HG03135 (cell line): Measurements from ENCODE around the gene OGT.
"Not testable (repeated sequence)": the region's sequence is repeated elsewhere in the genome, so short reads cannot be mapped to it uniquely, and the experiment has no call there.

Source experiments
- ATAC-seq: cut with Tn5 transposase; IDR thresholded peaks from one replicate; pipeline ENCODE4 v1.9.1; 2021; ENCODE audit warnings: mild to moderate bottlenecking, moderate library complexity; ENCODE audit not compliant: unreplicated experiment

OGT gene

DNA sequence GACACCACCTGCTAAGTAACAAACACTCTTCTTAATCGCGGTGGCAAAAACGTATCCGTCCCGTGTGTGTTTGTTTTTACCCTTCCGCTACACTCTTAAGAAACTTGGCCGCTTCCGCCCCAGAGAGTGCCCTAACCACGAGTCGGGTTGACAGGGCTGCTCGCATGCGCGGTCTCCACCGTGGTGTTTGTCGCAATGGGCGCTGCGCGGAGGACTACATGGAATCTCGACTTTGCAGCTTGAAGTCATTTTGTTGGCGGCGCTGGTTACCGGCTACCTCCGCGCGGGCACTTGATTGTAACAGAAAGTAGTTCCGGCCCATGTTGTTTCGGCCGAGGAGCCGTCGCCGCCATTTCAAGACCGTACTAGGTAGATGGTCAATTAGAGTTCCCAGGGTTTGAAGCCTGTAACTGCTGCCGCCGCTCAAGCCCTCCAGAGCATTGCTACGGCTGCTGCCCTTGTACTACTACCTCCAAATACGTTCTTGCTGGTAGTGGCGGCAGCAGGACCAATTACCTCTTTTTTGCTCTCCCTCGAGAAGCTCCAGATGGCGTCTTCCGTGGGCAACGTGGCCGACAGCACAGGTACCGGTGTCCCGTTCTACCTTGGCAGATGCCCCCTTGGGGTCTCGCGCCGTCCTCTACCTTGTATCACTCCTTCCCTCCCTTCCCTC lies at the start of gene OGT:
OGT (plus strand) TSS at position 352 of the 673 bp plus-strand sequence; CDS start at position 548, 196 bp downstream.
- peak; percentile 78 for ATAC-seq

DNA sequence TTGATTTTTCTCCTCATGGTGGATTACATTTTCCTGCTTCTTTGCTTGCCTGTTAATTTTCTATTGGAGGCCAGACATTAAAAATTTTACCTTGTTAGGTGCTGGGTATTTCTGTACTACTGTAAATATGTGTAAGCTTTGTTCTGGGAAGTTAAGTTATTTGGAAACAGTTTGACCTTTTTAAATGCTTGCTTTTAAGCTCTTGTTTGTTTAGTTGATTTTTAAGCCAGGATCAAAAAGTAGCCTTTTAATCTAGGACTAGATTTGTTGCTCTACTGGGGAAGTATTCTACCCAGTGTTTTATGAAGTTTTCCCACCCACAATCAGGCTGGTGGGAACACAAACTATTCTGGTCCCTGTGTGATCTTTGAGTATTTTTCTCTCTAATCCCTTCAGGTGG lies 45.1 kb upstream of the OGT start:
- ATAC-seq: no peak

DNA sequence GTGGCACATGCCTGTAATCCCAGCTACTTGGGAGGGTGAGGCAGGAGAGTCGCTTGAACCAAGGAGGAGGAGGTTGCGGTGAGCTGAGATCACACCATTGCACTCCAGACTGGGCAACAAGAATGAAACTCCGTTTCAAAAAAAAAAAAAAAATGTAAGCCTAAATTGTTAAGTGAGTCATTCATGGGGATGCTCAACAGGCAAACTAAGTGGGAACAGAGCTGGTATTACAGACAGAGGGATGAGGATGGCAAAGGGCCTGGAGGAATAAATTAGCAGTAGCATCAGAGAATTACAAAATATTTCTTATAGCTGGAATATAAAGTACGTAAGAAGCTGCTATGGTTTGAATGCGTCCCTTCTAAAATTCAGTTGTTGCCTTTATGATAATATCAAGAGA lies 43.4 kb upstream of the OGT start:
- ATAC-seq: no peak

DNA sequence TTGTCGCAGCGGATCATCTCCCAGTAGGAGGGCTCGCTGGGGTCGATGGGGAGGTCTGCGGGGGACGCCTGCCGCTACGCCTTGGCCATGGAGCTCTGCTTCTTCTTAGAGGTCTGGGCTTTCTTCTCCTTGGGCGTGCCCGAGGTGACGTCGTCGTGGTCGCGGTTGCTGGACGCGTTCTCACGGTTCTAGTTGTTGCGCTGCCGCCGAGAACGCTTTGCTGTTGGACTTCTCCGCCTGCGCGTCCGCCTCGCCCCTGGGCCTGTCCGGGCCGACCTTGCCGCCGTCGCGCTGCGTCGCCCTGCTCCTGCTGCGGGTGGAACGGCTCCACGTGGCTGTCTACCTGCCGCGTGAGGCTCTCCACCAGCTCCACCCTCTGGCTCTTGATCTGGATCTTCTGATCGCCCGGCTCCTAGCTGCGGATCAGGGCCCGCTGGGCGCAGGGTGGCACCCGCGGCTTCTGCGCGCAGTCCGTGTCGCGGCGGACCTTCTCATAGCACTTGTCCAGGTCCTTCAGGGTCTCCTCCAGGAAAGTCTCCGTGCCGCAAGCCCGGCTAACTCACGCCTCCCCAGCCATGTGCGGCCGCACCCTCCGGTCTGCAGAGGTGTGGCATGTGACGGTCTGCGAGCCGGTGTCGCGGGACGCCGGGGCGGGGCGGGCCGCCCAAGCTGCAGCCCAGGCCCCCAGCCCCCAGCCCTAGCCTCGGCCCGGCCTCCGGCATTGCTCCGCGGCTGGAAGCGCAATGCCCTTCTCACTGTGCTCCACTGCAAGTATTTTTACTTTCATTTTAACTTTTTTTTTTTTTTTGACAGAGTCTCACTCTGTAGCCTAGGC lies 40.5 kb upstream of the OGT start:
- peak; percentile 76 for ATAC-seq

DNA sequence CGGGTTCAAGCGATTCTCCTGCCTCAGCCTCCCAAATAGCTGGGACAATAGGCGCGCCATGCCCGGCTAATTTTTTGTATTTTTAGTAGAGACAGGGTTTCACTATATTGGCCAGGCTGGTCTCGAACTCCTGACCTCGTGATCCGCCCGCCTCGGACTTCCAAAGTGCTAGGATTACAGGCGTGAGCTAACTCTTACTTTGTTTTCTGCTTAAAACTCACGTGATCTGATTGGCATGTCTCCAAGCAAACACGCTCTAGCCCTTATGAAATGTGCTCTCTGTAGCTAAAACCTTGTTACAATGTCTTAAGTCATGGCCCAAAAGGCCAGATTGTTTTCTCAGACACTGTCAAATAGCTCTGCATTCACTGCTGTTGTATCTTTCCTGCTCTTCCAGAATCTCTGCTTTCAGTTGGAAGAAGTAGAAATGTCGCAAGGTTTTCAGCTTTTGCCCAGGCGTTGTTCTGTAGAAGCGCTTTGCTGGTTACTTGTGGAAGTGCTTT lies 39.7 kb upstream of the OGT start:
- ATAC-seq: no peak

DNA sequence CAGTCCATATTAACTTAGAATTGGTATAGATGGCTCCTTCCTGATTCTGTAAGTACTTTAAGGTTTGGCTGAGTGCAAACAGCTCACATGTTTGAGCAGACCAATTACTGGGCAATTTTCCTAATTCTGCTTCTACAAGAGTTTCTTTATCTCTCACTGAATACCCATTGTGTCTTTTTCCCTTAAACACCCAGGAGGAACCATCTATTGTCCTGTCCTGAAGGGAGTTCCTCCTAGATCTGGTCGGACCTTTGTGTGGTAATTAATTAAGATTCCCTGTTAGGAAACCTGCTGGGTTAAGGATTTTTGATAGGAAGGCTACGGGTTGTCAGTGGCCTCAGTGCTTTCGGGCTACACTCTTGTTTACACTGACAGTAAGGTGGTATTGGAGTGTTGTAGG lies 36.9 kb upstream of the OGT start:
- ATAC-seq: not testable (repeated sequence)

DNA sequence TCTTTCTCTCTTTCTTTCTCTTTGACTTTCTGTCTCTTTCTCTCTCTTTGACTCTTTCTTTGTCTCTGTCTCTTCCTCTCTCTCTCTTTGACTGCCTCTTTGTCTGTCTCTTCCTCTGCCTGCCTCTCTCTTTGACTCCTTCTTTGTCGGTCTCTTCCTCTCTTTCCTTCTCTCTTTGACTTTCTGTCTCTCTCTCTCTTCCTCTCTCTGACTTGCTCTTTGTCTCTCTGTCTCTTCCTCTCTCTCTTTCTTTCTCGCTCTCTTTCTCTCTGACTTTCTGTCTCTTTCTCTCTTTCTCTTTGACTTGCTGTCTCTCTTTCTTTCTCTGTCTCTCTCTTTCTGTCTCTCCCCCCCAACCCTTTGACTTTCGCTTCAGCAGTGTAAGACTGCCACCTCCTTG lies 36.4 kb upstream of the OGT start:
- ATAC-seq: no peak

DNA sequence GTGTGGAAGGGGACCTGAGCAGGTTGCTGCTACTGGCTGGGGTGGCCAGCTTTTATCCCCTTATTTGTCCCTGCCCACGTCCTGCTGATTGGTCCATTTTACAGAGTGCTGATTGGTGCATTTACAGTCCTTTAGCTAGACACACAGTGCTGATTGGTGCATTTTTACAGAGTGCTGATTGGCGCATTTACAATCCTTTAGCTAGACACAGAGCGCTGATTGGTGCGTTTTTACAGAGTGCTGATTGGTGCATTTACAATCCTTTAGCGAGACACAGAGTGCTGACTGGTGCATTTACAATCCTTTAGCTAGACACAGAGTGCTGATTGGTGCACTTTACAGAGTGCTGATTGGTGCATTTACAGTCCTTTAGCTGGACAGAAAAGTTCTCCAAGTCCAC lies 30.8 kb upstream of the OGT start:
- ATAC-seq: not testable (repeated sequence)

DNA sequence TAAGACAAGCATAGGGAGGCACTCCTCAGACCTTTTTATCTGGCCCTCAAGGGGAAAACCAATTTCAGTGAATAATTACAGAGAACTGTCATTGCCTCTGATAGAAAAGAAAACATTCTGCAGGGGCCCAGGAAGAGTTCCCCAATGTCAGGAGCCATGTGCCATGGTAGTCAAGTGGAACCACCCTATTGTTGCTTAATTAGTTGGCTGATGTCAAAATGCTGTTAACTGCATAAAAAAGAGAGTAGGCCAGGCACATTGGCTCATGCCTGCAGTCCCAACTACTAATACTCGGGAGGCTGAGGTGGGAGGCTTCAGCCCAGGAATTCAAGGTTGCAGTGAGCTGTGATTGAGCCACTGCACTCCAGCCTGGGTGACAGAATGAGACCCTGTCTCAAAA lies 28.6 kb upstream of the OGT start:
- no peak for ATAC-seq

DNA sequence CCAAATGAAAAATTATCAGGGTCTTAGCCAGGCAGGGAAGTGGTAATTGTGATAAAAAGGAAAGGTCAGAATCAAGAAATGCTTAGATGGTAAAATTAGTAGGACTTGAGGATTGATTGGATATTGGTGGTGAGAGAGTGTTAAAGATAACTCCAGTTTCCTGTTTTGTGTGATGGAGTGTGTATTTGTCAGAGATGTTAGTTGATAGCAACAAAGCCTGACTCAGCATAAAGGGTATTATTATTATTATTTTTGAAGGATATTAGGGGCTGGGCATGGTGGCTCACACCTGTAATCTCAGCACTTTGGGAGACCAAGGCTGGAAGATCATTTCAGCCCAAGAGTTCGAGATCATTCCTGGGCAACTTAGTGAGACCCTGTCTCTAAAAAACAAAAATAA lies 23.6 kb upstream of the OGT start:
- no peak for ATAC-seq

DNA sequence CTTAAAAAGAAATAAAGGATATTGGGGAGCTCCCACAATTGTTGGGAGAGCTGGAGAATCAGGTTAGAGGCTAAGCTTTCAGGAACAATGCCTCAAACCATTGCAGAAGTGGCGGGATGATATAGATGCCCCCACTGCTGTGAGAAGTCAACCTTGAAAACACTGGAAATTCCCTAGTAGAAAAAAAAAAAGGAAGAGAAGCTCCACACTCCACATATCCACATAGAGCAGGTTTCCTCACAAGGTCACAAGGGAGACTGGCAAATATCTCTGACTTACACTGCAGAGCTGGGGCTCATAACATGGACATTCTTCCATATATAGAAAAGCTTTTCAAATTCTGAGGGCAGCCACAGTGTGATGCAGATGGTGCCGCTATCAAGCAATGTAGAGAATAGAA lies 22.7 kb upstream of the OGT start:
- no peak for ATAC-seq

DNA sequence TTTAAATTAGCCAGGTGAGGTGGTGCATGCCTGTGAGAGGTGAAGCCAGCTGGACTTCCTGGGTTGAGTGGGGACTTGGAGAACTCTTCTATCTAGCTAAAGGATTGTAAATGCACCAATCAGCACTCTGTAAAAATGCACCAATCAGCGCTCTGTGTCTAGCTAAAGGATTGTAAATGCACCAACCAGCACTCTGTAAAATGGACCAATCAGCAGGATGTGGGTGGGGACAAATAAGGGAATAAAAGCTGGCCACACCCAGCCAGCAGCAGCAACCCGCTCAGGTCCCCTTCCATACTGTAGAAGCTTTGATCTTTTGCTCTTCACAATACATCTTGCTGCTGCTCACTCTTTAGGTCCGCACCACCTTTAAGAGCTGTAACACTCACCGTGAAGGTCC lies 19.2 kb upstream of the OGT start:
- ATAC-seq: not testable (repeated sequence)

DNA sequence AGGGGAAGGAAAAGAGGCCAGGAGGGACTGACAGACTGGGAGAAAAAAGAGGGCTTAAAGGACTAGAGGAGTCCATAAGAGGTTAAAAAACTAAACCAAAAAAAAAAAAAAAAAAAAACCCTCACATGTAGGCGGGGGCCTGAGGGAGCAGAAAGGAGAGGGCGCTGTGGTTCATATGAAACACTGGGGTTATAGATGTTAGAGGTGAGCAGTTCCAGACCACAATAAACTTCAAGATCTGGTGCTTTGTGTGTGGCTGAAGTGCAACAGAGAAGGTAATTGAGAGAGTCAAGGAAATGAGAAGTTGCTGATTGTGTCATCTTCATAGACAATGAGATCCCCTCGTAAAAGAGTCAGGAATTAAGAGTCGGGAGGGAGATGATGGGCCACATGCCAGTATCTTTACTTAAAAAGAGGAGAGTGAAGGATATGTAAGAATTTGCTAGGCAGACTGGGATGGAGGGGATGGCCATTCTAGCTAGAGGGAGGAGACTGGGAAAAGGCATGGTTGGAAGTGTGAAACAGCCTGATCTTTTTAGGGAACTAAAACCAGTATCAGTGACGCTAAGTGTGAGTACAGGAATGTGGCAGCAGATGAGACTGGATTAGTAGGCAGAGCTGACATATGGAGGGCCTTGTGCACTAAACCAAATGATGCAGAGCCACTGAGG lies 18.4 kb upstream of the OGT start:
- ATAC-seq: peak; percentile 77

DNA sequence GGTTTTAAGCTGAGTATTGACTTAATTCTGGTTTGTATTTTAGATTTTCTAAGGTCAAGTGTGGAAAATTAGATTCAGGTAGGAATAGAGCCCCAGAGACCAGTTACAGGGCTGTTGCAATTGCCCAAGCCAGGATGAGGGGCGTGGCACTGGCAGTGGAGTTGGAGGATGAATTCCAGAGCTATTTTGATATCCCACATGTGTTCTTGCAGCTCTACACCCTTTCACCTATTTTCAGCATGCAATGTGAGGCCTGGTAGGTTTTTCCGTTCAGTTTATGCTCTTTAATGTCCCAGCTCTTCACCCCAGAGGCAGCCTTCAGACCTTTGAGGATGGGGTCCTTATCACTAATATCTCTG lies 17.9 kb upstream of the OGT start:
- no peak for ATAC-seq

DNA sequence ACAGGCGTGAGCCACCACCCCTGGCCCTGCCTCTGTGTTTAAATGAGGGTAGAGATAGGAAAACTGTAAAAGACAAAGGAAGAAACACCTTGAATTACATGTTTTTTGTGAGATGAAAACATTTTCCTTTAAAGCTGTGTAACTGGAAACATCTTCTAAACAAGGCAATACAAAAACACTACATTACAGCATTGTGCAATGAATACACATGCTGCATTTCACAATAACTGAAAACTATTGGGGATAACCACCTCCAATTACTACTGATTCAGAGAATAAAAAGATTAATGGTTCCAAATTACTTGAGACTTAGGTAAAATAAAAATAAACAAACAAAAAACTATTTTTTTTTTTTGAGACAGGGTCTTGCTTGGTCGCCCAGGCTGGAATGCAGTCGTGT lies 7.6 kb upstream of the OGT start:
- ATAC-seq: no peak

DNA sequence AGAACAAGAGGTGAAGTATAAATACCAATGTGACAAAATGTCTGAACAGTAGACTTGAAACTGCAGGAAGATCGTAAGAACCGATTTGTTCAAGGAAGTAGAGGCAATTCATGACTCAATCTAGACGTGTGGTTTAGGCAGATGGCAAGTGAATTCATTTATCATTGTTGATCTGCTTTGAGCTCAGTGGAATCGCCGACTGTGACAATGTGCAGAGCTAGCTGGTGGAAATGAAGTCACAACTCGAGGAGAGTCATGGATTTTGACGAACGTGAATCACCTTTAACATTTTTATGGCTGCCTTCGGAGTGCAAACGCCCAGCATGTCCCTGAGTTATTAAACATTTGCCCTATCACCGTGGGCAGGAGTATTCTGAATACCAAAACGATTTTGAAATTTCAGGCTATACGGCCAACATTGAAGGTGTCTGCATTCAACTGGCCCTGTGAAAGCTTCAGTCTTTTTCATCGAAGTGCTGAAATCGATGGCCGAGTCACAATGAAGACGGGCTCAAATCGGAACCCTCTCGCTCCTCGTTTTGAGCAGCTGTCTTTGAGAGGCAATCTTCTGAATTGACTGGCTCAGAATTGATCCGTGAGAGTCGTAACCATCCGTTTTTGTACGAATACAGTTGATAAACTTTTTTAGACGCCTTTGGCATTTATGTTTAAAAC lies 689 bp upstream of the OGT start:
- ATAC-seq: peak; percentile 19

DNA sequence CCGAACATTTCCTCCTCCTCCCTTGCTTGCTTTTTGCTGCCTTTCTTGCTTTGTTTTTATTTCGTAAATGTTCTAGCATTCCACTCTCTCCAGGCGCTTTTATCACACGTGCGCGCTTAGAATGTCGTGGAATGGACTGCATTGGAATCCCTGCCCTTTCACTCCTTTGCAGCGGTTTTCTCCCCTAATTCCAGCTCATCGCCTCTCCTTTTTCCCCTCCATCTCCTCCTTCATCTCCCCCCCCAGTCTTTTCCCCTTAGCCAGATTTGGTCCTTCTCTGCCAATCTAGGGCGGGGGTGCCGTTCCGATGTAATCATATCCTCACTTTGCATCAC lies 579 bp downstream of the OGT start:
- no peak for ATAC-seq

DNA sequence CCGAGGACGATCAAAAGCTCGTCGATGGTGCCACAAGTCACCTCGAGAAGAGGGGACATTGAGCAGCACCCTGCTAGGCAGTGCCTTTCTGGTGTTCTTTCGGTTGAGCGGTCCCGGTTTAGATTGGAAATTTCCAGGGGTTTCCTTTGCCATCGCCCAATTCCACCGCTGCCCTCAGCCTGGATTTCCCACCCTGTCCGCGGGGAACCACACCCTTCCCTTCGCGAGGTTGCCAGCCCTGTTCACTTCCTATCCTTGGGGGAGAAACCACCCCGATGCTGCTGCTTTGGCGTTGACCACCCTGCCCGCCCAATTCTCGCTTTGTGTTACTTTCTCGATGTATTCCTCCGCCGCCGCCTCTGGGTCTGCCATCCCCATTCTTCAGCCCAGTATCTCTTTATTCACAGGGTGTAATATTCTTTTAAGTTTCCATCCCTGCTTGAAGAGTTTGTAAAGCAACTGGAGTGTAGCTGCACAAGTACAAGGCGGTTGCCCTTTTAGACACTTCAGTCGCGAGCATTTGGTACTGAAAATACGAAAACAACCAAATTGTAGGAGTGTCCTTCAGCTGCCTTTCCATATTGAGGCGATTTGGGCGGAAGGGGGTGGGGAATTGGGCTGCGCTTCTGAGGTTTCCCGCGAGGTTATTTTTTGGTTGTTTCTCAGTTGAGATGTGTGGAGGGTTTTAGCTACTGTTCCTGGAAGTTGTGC lies 1.1 kb downstream of the OGT start:
- no peak for ATAC-seq

DNA sequence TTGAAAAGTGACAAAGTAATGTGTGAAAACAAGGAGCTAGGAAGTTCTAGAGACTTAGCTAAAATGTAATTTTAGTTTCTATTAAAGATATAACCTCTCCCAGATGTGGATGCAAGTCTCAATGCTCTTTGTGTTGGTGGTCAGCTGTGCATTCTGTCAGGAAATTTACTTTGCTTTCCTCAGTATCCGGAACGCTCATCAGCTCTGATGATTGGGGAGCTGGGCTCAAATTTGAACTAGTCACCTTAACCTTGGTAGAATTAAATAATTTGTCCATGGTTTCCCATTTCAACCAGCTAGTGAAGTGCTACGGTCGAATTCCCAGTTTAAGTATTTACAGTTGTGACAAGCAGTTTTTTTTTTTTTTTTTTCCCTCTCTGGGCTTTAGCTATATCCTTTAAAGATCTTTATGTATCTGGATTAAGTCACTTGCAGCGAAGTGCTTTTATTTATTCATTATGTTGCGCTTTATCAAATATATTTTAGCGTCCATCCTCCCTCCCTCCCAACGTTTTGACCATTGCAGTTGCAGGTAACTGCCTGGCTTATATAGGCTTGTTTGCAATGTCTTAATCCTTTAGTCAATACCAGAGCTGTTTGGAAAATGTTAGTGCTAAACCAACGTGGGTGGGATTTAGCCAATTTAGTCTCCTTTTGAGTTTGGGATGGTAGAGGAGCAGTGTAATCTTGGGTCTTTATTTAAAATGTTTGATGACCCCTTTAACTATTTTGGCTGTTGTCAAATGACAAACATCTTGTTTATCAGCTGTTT lies 2.1 kb downstream of the OGT start:
- ATAC-seq: no peak

DNA sequence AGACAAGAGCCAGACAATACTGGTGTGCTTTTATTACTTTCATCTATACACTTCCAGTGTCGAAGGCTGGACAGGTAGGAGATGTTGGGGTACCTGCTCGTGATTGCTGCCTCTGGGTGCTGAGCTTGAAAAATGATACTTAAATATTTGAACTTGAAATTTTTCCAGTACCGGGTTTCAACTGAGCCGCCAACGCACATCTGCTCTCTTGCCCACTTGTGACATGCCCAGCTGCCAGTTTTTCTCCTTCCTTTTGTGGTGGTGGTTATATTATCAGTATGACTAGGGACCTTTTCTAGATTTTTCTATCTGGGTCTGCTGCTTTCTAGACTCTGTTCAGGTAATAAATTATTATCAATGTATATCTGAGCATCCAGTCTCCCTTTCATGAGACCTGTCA lies 3.4 kb downstream of the OGT start:
- ATAC-seq: no peak
